SH-SY5Y (cell line): ENCODE measurements around the gene KLHL1.

Source experiments
- GATA2 ChIP-seq: IDR thresholded peaks from 2 replicates; pipeline ENCODE4 v1.6.1; 2011; ENCODE audit warnings: mild to moderate bottlenecking, low read depth, low read length
- GATA3 ChIP-seq: IDR thresholded peaks from 2 replicates; pipeline ENCODE4 v1.6.1; 2011; ENCODE audit warnings: low read depth, mild to moderate bottlenecking, low read length, moderate library complexity

DNA sequence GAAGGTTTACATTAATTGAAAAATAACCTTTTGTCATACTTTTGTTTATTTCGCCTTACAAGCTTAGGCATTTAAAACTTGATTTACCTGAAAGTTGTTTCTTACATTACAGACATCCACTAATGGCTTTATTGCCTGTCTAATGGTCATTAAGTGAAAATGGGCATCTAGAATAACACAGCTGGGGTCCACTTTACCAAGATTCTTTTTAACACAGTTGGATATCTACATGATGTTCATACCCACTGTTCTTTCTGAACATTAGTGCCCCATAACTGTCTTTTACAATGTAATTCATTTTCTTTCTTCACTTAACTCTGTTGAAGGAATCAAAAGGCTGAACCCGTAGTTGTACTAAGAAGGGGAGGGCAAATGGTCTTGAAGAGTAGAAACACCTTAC, 19.8 kb upstream of the KLHL1 start:
- TF ChIP-seq GATA2 (no peak), GATA3 (no peak)
